Measurements from ENCODE around the gene PDGFB.
A peak's percentile ranks its signal among the peaks of the same experiment; 100 is the strongest.

PDGFB gene

DNA sequence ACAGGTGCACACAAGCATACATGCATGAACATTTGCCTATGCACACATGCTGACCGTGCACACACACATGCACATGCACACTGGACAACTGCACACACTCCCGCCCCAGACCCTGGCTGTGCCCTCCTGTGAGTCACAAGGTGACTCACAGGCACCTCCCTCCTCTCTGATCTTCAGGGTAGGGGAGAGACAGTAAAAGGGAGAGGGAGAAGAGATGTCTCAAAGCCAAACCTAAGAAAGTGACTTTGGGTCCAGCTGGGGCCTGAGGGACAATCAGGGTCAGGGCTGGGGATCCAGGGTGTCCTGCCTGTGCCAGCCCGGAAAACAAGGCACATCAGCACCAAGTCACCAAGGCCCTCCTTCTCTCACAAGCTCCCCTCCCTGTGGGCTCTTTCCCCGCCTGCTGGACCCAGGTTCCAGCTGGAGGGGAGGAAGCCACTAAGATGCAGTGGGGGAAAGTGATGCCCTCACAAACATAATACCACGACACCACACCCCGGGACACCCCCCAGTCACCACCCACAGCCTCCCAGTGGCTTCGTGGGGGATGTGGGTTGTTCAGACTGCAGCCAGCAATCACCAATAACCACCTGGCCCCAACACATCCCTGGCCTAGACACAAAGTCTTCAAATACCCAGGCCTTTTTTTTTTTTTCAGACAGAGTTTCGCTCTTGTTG lies 39.3 kb downstream of the PDGFB start:
- peak; percentile 85 for DNase-seq (ENCODE audit: low spot score)

DNA sequence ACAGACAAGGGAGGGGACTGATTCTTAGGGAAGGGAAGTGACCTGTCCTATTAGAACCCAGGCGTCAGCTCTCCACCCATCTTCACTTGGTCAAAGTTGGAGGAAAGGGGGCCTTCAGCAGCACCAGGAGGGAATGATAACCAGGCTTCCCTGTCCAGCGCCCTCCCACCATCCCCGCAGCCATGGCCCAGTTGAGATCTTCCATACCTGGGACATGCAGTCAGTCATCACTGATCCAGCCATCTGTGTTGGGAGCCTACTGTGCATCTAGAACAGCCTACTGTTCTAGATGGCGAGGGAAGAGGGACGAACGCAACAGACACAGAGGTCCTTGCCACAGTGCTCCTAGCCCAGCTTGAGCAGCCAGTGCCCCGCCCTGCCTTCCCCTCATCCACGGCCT lies 40.6 kb downstream of the PDGFB start:
- no peak for DNase-seq (ENCODE audit: low spot score)

DNA sequence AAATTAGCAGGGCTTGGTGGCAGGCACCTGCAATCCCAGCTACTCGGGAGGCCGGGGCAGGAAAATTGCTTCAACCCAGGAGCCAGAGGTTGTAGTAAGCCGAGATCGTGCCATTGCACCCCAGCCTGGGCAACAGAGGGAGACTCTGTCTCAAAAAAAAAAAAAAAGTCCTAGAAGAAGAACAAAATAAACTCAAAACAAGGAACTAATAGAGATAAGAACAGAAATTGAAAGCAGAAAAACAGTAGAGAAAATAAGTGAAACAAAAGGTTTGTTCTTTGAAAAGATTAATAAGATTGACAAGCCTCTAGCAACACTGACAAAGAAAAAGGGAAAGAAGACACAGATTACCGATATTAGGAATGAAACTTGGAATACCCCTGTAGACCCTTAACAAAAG lies 47.2 kb downstream of the PDGFB start:
- no peak for DNase-seq (ENCODE audit: low spot score)

DNA sequence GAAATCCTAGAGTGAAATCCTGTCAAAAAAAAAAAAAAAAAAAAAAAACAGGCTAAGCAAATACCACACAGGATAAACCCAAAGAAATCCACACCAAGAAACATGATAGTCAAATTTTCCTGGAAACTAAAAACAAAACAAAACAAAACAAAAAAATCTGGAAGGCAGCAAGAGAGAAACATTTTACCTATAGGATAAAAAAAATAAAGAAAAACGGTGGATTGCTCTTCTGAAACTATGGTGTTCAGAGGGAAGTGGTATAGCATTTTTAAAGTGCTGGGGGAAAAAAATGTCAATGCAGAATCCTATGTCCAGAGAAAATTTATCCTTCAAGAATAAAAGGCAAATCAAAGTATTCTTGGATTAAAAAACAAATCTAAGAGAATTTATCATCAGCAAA lies 50.7 kb downstream of the PDGFB start:
- DNase-seq (ENCODE audit: low spot score), result no peak

DNA sequence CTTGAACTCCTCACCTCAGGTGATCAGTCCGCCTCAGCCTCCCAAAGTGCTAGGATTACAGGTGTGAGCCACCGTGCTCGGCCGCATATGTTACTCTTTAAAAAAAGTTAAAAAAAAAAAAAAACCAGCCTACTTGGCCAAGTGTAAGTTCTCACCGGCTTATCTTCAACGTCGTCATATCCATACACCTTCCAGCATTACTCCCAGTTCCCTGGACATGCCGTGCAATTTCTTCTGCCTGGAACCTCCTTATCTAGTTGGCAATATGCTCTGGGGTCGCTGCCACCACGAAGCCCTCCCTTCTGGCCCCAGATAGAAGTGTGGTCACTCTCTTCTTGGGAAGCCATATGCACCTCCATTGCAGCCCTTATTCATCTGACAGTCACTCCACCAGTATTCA lies 56.0 kb downstream of the PDGFB start:
- no peak for DNase-seq (ENCODE audit: low spot score)

DNA sequence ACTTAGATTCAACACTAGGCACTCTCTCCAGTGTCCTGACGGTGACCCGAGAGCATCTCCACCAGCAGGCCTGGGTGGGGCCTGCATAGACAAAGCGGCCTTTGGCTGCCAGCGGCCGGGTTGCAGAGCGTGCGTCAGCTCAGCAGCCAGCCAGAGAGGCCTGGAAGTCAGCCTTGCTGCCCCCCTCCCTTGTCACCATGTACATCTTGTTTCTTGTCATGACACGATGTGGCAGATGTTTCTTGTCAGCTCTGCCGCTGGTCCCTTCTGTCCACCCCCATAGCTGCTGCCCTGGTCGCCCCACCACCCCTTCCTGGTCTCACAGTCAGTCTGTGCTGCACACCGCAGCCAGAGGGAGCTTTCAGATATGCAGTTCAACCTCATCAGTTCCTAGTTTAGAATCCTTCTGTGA lies 59.2 kb downstream of the PDGFB start:
- peak; percentile 96 for DNase-seq (ENCODE audit: low spot score)

DNA sequence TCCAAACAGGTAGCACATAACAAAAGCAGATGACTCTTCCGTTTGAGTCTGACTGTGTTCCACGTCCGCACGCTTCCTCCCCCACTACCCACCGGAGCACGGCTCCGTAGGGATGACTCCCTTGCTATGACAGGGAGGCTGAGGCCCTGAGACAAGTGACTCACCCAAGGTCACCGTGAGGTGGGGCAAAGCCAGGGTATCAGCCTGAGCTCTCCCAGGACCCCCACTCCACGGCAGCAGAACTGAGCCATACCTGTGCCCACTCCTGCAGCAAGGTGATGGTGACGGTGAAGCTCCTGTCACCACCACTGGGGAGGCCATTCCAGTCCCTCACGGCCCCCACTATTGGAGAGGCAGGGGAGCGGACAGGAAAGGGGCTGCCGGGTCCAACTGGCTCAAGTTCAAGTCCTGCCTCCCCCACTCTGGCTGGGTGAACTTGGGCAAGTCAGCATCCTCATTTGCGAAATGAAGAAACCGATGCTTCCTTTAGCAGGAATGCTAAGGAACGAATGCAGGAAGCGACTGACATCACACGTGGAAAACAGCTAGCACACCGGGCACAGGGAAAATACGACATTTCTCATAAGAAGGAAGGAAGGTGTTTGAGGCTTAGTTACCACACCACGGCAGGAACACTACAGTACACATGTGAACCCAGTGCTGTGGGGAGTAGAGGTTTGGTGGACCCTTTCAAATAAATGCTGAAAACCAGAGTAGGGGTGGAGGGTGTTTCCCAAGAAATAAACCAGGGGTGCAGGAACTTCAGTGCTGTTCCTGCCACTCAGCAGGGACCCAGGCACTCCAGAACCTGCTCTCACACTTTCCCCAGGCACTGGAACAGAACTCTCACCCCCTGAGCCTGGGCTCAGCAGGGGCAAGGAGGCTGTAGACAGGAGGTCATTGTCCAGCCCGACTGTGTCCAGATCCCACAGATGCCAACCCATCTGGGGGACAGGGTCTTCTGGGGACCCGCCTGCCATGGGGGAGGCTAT lies 59.9 kb downstream of the PDGFB start:
- peak; percentile 73 for DNase-seq (ENCODE audit: low spot score)

DNA sequence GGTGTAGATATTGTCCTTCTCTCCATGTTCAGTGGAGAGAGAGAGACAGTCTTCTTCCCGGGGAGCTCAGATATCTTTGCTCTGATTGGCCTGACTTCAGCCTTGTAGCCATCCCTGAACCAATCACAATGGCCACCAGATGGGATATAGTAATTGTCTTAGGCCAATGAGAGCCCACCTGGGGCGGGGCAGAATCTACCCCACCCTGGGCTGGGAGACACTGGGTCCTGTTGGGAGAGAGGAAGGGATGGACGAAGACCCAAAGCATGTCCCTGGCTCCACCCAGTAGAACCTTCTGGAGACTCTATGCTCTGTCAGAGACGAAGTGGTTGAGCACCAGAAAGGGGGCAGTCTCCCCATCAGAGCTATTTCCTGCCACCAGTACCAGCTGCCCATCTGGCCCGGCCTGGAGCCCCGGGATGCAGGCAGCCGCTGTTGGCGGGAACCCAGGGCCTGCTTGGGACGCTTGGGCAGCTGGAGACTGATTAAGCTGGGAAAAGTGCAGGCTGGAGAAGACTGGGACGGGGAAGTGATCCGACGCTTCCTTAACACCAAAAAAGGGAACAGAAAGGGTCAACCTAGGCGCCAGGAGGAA lies 60.7 kb downstream of the PDGFB start:
- peak; percentile 83 for DNase-seq (ENCODE audit: low spot score)

DNA sequence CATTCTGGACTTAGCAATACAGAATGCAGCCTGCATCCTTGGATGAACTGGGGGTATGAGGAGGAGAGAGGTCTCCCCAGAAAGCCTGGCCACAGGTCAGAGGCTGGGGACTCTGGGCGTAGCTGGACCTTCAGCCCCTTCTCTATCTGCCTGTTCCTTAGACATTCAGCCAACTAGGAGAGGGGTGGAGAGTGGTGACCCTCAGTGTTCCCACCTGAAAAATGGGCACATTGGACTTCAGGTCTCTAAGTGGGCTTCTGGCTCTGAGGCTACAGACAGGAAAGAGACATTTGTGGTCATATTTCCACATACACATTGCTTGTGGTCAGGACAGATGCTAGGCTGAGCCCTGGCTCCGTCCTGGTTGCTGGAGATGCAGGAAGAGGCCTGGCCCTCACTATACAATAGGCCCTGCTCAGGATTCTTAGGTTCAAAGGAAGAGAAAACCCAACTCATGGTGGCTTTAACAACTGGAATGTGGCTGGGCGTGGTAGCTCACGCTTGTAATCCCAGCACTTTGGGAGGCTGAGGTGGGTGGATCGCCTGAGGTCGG lies 62.2 kb downstream of the PDGFB start:
- DNase-seq (ENCODE audit: low spot score), result no peak

DNA sequence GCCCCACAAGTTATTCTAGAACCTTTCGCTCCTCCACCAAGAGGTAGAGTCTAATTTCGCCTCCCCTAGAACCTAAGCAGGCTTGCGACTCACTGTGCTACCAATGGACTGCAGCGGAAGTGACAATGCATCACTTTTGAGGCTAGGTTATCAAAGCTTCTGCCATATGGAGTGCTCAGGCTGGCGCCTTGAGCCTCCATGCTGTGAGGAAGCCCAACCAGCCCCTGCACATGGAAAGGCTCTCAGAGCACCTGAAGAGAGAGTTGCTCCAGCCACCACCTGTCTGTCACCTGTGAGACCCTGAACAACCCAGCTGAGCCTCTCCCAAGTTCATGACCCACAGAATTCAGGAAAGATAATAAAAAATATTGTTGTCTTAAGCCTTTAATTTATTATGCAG lies 63.0 kb downstream of the PDGFB start:
- no peak for DNase-seq (ENCODE audit: low spot score)

DNA sequence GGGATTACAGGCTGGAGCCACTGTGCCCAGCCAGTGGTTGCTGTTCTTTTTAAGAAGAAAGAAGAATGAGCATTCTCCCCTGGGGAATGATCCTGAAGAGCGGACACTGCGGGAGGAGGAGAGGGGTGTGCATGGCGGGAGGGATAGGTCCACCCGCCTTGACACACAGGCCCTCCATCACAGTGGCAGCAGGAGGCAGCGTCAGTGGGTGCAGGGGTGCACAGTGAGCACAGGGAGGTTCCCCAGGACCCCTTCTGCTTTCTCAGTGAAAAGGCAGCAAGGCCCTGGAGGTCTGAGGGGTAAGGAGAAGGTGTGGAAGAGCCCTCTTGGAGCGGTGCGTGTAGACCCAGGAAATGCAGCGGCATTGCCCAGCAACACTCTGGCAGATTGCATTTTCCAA lies 63.4 kb downstream of the PDGFB start:
- DNase-seq (ENCODE audit: low spot score), result no peak

DNA sequence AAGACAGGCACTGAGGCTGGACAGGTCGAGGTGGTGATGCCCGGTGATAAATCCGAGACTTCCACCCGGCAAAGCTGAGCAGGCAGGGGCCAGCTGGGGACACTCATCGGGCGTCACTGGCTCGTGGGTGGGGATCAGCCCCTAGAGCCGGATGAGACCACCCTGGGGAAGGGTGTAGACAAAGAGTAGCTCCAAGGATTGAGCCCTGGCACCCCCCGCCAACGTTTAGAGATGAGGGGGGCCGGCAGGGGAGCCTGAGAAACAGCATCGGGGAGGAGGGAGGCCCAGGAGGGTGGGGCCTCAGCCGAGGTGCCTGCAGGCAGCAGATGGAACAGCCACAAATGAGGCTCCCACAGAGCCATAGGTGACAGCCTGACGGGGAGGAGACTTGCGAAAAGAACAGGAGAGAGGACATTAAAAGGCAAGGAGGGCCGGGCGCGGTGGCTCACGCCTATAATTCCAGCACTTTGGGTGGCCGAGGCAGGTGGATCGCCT lies 64.9 kb downstream of the PDGFB start:
- DNase-seq (ENCODE audit: low spot score), result no peak

DNA sequence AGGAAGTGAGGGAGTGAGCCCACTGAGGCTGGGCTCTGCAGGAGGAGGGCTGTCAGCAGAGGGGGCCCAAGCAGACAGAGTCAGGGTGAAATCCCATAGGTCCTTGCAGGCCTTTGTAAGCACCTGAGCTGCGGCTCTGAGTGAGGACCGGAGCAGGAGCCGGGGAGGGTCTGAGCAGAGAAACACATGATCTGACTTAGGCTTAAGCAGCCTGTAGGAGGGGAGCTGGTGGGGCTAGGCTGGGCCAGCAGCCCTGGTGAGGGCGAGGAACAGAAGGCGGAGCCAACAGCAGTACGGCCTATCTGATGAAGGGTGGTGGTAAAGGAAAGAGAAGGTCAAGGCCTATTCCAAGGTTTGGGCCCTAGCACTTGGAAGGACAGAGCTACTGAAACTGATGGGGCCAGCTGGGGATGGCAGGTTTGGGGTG lies 65.4 kb downstream of the PDGFB start:
- DNase-seq (ENCODE audit: low spot score), result no peak

DNA sequence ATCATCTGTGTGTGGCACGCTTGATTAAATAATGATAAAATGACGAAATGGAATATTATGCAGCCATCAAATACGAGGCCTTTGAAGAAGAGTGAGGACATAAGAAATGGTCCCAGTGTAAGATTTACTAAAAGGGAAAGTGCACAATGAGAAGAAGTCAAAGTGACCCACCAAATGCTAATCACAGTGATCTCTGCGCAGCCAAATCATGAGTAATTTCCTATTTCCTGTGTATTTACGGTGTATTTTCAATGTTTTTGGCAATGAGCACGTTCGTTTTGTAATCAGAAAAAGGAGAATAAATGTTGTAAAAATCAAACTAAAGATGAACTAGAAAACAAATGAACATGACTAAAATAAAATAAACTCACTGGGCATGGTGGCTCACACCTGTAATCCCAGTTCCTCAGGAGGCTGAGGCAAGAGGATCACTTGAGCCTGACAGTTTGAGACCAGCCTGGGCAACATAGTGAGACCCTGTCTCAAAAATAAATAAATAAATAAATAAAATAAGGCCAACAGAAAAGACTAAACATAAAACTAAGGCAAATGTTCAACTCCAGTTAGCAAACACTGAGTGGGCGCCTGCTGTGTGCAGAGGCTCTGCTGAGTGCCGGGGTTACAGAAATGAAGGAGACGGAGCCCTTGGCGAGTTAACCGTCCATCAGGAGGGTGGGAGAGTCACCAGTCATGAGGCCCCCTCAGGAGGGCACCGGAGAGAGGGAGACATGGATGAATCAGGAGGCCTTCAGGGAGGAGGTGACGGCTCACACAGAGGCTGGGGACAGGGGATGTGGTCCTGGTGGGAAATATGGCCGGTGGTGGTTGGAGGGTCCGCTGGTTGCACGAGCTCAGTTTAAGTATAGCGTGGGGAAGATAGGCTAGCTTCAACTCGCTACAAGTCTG lies 66.3 kb downstream of the PDGFB start:
- DNase-seq (ENCODE audit: low spot score), result no peak

DNA sequence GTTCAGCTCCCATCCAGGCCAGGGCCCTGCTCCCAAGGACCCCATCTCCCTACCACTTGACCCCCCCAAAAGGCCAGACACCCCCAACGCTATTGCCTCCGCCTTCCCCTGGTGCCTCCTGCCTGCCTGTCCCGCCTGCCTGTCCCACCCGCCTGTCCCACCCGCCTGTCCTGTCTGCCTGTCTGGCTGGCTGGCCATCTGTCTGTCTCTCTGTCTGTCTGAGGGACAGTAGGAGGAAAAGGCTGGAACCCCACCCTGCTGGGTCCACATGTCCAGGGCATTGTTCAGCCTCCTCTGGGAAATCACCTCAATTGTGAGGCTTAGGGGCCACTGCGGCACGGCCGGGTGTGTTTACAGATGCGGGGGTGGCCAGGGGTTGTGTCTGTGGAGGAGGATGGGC lies 67.0 kb downstream of the PDGFB start:
- no peak for DNase-seq (ENCODE audit: low spot score)

DNA sequence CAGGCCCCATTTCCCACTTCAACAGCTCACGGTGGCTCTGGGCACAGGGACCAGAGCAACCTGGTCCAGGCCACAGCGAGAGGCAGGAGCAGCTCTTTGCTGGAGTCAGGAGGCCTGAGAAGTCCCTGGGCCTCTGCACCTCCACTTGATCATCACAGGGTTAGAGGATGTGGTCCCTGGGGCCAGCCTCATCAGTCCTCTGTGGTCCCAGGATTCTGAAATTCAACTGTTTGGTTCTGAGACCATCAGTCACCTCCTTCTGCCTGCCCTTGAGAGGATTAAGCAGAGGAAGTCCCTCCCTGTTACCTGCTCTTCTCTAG lies 67.4 kb downstream of the PDGFB start:
- no peak for DNase-seq (ENCODE audit: low spot score)

DNA sequence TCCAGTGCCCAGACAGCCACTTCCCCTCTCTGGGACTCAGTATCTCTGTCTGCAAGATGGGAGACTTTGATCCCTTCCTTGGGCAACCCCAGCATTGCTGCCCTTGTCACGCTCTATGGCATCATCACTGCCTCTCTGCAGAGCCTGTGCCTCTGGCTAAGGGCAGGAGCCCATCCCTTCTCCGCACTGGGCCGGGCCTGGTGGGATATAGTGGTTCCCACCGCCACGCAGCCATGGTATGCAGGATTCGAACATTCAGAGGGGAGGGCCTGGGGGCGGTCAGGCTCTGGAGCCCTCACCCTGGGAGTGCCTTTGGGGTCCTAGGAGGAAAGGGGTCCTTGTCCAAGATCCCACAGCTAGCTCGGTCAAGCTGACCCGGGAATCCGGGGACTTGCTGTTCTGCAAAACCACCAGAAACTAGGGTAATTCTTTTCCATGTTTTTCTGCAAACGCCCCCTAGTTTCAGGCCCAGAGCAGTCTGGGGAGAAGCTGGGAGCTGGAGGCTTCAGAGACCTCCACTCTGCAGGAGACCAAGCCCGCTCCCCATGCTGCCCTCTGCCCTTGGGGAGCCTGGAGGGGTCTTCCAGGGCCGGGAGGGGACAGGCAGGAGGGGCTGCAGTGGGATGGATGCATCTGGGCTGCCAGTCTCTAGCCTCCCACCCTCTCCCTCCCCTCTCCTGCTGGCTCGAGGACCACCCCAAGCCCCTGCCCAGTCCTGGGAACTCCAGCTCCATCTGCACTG lies 67.9 kb downstream of the PDGFB start:
- no peak for DNase-seq (ENCODE audit: low spot score)

DNA sequence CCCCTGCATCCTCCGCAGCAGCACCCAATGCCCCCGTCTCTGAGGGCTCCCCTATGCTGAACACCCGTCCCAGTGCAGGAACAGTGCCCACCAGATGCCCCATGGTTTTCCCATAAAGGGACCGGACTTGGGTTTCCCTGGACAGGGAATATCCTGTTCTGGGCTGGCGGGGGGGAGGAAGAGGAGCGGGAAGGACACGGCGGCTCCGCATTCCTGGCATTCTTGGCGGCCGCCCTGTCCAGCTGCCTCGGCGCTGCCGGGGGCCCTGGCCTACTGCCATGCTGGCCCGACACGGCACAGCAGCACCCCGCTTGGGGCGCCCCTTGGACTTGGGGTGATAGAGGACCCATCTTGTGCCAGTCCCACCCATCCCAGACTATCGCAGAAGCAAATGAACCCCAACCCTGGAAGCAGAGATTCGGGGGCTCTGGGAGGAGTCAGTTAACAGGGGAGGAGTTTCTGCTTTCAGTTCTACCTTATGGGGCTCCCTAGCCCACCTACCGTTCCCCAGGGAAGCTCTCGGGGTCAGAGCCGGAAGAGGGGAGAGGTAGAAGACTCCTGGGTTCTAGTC lies 68.6 kb downstream of the PDGFB start:
- peak; percentile 90 for DNase-seq (ENCODE audit: low spot score)

DNA sequence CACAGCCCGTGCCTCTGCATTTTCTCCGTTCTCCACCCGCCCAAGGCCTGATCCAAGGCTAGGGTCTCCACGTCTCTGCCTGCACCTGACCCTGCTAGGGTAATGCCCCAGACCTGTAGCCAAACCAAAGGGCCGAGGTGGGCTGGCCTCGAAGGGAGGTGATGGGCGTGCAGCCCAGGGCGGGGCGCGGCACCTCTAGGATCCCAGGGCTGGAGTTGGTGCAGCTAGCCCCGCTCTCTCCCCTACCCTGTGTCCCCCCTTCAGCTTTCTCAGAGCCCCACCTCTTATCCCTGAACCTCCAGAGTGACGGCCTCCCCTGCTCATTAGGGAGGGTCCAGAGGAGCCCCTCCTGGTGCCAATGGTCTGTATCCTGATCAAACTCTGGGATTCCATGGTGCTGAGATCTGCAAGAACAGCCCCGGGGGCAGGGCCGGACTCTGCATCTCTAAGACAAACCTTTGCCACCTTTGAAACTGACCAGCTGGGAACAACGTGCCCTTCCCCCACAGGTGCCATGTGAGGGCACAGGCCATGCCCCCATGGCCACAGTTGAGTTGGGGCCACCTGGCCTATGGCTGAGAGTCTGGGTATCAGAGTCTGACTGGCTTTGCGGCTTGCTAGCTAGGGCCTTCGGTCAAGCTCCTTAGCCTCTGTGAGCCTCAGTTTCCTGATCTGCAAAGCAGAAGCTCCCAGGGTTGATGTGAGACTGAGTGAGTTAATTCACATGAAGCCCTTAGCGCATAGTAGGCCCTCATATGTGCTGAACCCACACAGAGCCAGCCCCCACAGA lies 69.2 kb downstream of the PDGFB start:
- DNase-seq (ENCODE audit: low spot score), result no peak
